H1 (cell line): ENCODE data around the gene PAQR5. TPM values are rescaled to one million over a fixed set of nuclear protein-coding genes. Genes with fewer than 3 reads are reported as not detected.

Experiments used
- CTCF ChIA-PET: fragments of 300-600 bp; sonication (Branson Sonifier 250); formaldehyde crosslinking; loops from one replicate; lab custom pipeline; 2021; ENCODE audit not compliant: partially characterized antibody; lab: Charles Lee
- POLR2A ChIA-PET: fragments of 300-600 bp; sonication (Branson Sonifier 250); formaldehyde crosslinking; loops from one replicate; lab custom pipeline; 2021; ENCODE audit warnings: inconsistent platforms; ENCODE audit not compliant: partially characterized antibody; lab: Charles Lee
- DNase-seq, 2 experiments: peaks; one replicate each; pipeline versions ENCODE4 v3.0.0 to v3.0.0-alpha.2; 2010 to 2022; ENCODE audit warnings: low spot score in 2 of 2, low read depth in 1 of 2, mixed read lengths in 1 of 2
- FAIRE-seq: peaks from 2 replicates; lab custom pipeline; 2011; peaks lifted over from hg19 to GRCh38; lab: Jason Lieb, UNC
- H2AFZ ChIP-seq: 2 replicates; pipeline ENCODE4 v1.8.1; 2012; ENCODE audit warnings: low read length, inconsistent platforms
- H2AK5ac ChIP-seq: 2 replicates; pipeline ENCODE4 v1.6.1; 2013; ENCODE audit warnings: low read depth, low read length
- H2BK120ac ChIP-seq: replicated peaks from 2 replicates; pipeline ENCODE3; 2013; ENCODE audit warnings: low read depth, low read length, inconsistent platforms
- H2BK12ac ChIP-seq: 2 replicates; pipeline ENCODE4 v1.6.1; 2013; ENCODE audit warnings: low read depth, low read length
- H2BK15ac ChIP-seq: 2 replicates; pipeline ENCODE4 v1.6.1; 2013; ENCODE audit warnings: low read length
- H2BK20ac ChIP-seq: 2 replicates; pipeline ENCODE4 v1.6.1; 2013; ENCODE audit warnings: low read length
- H2BK5ac ChIP-seq: 2 replicates; pipeline ENCODE4 v1.6.1; 2013; ENCODE audit warnings: low read depth, low read length
- H3K14ac ChIP-seq: 2 replicates; pipeline ENCODE4 v1.6.1; 2013; ENCODE audit warnings: inconsistent platforms; ENCODE audit not compliant: insufficient read length
- H3K18ac ChIP-seq: 2 replicates; pipeline ENCODE4 v1.6.1; 2013; ENCODE audit warnings: low read length; ENCODE audit errors: extremely low read depth
- H3K23ac ChIP-seq: 2 replicates; pipeline ENCODE4 v1.6.1; 2013; ENCODE audit warnings: inconsistent platforms; ENCODE audit not compliant: insufficient read length
- H3K23me2 ChIP-seq: 2 replicates; pipeline ENCODE4 v1.6.1; 2013; ENCODE audit warnings: low read depth, low read length
- H3K27ac ChIP-seq: 2 replicates; pipeline ENCODE4 v1.6.1; 2011; ENCODE audit warnings: low read depth, low read length, inconsistent platforms
- H3K27me3 ChIP-seq, 4 experiments: replicated peaks in 1 of 4; 1 replicate in 1 of 4; 2 replicates in 3 of 4; pipeline versions ENCODE4 v1.6.1 to v1.8.1; 2011 to 2013; ENCODE audit warnings: low read length in 3 of 4, mild to moderate bottlenecking in 3 of 4, inconsistent platforms in 2 of 4, mixed read lengths in 2 of 4, moderate library complexity in 1 of 4; ENCODE audit not compliant: control insufficient read depth in 3 of 4, insufficient read depth in 3 of 4; ENCODE audit errors: extremely low read depth in 1 of 4
- H3K36me3 ChIP-seq, 4 experiments: 2 replicates each; pipeline versions ENCODE4 v1.6.1 to v1.8.1; 2011 to 2013; ENCODE audit warnings: mild to moderate bottlenecking in 4 of 4, low read length in 3 of 4, moderate library complexity in 2 of 4, control low read depth in 1 of 4, inconsistent platforms in 1 of 4; ENCODE audit not compliant: insufficient read depth in 4 of 4, control insufficient read depth in 2 of 4
- H3K4ac ChIP-seq: replicated peaks from 2 replicates; pipeline ENCODE3; 2013; ENCODE audit warnings: low read length, low read depth, mixed read lengths, inconsistent platforms; ENCODE audit not compliant: insufficient read length
- H3K4me1 ChIP-seq, 4 experiments: replicated peaks in 1 of 4; 1 replicate in 1 of 4; 2 replicates in 3 of 4; pipeline versions ENCODE4 v1.6.1 to v1.8.1; 2011 to 2013; ENCODE audit warnings: low read length in 3 of 4, inconsistent platforms in 2 of 4, mixed read lengths in 1 of 4; ENCODE audit not compliant: insufficient read depth in 4 of 4, control insufficient read depth in 3 of 4
- H3K4me2 ChIP-seq, 2 experiments: 2 replicates each; pipeline versions ENCODE4 v1.6.1 to v1.8.1; 2011 to 2013; ENCODE audit warnings: low read depth in 2 of 2, low read length in 2 of 2, control low read depth in 1 of 2, inconsistent platforms in 1 of 2, mild to moderate bottlenecking in 1 of 2; ENCODE audit not compliant: insufficient read depth in 1 of 2
- H3K4me3 ChIP-seq, 4 experiments: fragments of 200-600, 300-600 bp in 1 of 4; sonication (generic), shearing (Covaris generic), sonication (Bioruptor Twin) in 1 of 4; 2 replicates each; pipeline versions ENCODE4 v1.5.1 to v1.8.1; 2011 to 2016; ENCODE audit warnings: low read length in 4 of 4, low read depth in 3 of 4, control low read depth in 2 of 4, inconsistent platforms in 2 of 4, mild to moderate bottlenecking in 2 of 4, mixed read lengths in 1 of 4, moderate library complexity in 1 of 4; ENCODE audit not compliant: insufficient read depth in 2 of 4; ENCODE audit errors: extremely low read depth in 1 of 4
- H3K56ac ChIP-seq: replicated peaks from 2 replicates; pipeline ENCODE3; 2013; ENCODE audit warnings: low read depth, mild to moderate bottlenecking, mixed read lengths, low read length, inconsistent platforms; ENCODE audit not compliant: insufficient read length
- H3K79me1 ChIP-seq: 2 replicates; pipeline ENCODE4 v1.6.1; 2013; ENCODE audit warnings: low read depth, low read length, control low read depth
- H3K79me2 ChIP-seq, 2 experiments: 2 replicates each; pipeline versions ENCODE4 v1.6.1 to v1.8.1; 2012 to 2013; ENCODE audit warnings: low read length in 2 of 2, mild to moderate bottlenecking in 2 of 2, inconsistent platforms in 1 of 2; ENCODE audit not compliant: insufficient read depth in 2 of 2, control insufficient read depth in 1 of 2
- H3K9ac ChIP-seq, 4 experiments: replicated peaks in 1 of 4; 1 replicate in 1 of 4; 2 replicates in 3 of 4; pipeline versions ENCODE4 v1.6.1 to v1.8.1; 2011 to 2013; ENCODE audit warnings: low read depth in 3 of 4, low read length in 3 of 4, control low read depth in 2 of 4, mild to moderate bottlenecking in 2 of 4, moderate library complexity in 2 of 4, inconsistent platforms in 1 of 4; ENCODE audit errors: extremely low read depth in 1 of 4
- H3K9me3 ChIP-seq, 2 experiments: 2 replicates each; pipeline versions ENCODE4 v1.6.1 to v1.8.1; 2012 to 2013; ENCODE audit warnings: mild to moderate bottlenecking in 2 of 2, moderate library complexity in 2 of 2, control low read depth in 1 of 2, inconsistent platforms in 1 of 2, low read depth in 1 of 2, low read length in 1 of 2, mixed read lengths in 1 of 2; ENCODE audit not compliant: insufficient read depth in 2 of 2
- H4K20me1 ChIP-seq, 2 experiments: replicated peaks in 1 of 2; 2 replicates each; pipeline versions ENCODE3 to v1.8.1; 2011 to 2013; ENCODE audit warnings: inconsistent platforms in 2 of 2, low read length in 2 of 2, mild to moderate bottlenecking in 1 of 2; ENCODE audit not compliant: insufficient read depth in 2 of 2, control insufficient read depth in 1 of 2
- H4K5ac ChIP-seq: 2 replicates; pipeline ENCODE4 v1.6.1; 2013; ENCODE audit warnings: low read length, low read depth, mixed read lengths, inconsistent platforms; ENCODE audit not compliant: insufficient read length
- H4K8ac ChIP-seq: 2 replicates; pipeline ENCODE4 v1.8.0; 2013; ENCODE audit warnings: mild to moderate bottlenecking, moderate library complexity, low read length, inconsistent platforms; ENCODE audit not compliant: insufficient read depth; ENCODE audit errors: extremely low read depth
- H4K91ac ChIP-seq: replicated peaks from 2 replicates; pipeline ENCODE3; 2013; ENCODE audit warnings: low read length, mixed read lengths, inconsistent platforms; ENCODE audit not compliant: insufficient read length
- ATF2 ChIP-seq: IDR thresholded peaks from 2 replicates; pipeline ENCODE4 v1.6.1; 2012; ENCODE audit warnings: low read length, inconsistent platforms
- EP300 ChIP-seq, 2 experiments: IDR thresholded peaks; 1 replicate in 1 of 2; 2 replicates in 1 of 2; pipeline ENCODE4 v1.6.1; 2011 to 2012; ENCODE audit warnings: low read depth in 2 of 2, low read length in 2 of 2, mild to moderate bottlenecking in 2 of 2, borderline replicate concordance in 1 of 2, inconsistent platforms in 1 of 2, moderate library complexity in 1 of 2
- GABPA ChIP-seq: IDR thresholded peaks from 2 replicates; pipeline ENCODE4 v1.6.1; 2011; ENCODE audit warnings: mild to moderate bottlenecking, low read length, moderate library complexity, borderline replicate concordance; ENCODE audit not compliant: insufficient read depth
- JUN ChIP-seq: IDR thresholded peaks from 2 replicates; pipeline ENCODE4 v1.6.1; 2011; ENCODE audit warnings: low read depth, mild to moderate bottlenecking, improper control_type of control experiment, low read length
- POU5F1 ChIP-seq: IDR thresholded peaks from 2 replicates; pipeline ENCODE4 v1.6.1; 2011; ENCODE audit warnings: low read depth, mild to moderate bottlenecking, low read length, moderate library complexity
- RAD21 ChIP-seq, 2 experiments: IDR thresholded peaks in 1 of 2; conservative IDR thresholded peaks in 1 of 2; 2 replicates each; pipeline ENCODE4 v1.6.1; 2011; ENCODE audit warnings: low read depth in 2 of 2, low read length in 2 of 2, improper control_type of control experiment in 1 of 2, inconsistent platforms in 1 of 2, mild to moderate bottlenecking in 1 of 2, moderate library complexity in 1 of 2
- WGBS, 2 experiments: shearing (Covaris generic) in 1 of 2; methylation state at CpG; one replicate each; pipeline versions ENCODE4 v1.1.6 to v1.1.7; 2013 to 2015; ENCODE audit warnings: low lambda C conversion rate in 2 of 2, mixed read lengths in 2 of 2, inconsistent platforms in 1 of 2, low coverage in 1 of 2, missing lambda C conversion rate in 1 of 2; ENCODE audit not compliant: insufficient replicate concordance in 2 of 2, insufficient coverage in 1 of 2, insufficient read length in 1 of 2; ENCODE audit errors: extremely low coverage in 1 of 2, missing lambda C conversion rate in 1 of 2; 5-methylcytosine and 5-hydroxymethylcytosine counted together
- polyA plus RNA-seq, 7 experiments: library from polyadenylated mRNA; depleted of rRNA in 3 of 7; stranded (reverse) in 5 of 7; unstranded in 2 of 7; fragments of >200 nt in 5 of 7; fragments of 200-250 nt in 2 of 7; gene quantifications; 1 replicate in 5 of 7; 2 replicates in 1 of 7; 4 replicates in 1 of 7; pipeline versions ENCODE4 v1.2.1 to v1.2.3, GENCODE V29; 2011 to 2013; ENCODE audit warnings: missing spikeins in 2 of 7, mixed read lengths in 2 of 7
- total RNA-seq: library from RNA; stranded (reverse); fragmentation: NEBNext Ultra II Directional; extraction: Animal tissue kit (Norgen Biotek cat#: 25700); gene quantifications from 2 replicates; pipeline ENCODE4 v1.2.1, GENCODE V29; 2021

The PAQR5 gene
- total and polyA plus RNA-seq, 2 of the 8 experiments (the other 6 are each of a cell fraction or from before 2014, with no cell fraction given) = 8.7 to 18.1 TPM

- Histone ChIP-seq H3K56ac (no peak overlapping the region), H3K4me2 (no peak overlapping the region), H3K18ac (no peak overlapping the region), H3K23me2 (no peaks in the 10 kb centered on the region), H4K8ac (no peak overlapping the region), H2BK12ac (no peak overlapping the region), H3K27ac (no peak overlapping the region), H3K9ac (no peak overlapping the region), H2BK120ac (no peak overlapping the region), H3K4me3 (no peak overlapping the region), H3K4me1 (peaks cover 11 to 20% (median 14%) of the 10 kb centered on the region in 4 experiments), H4K20me1 (no peaks in the 10 kb centered on the region), H2AFZ (no peak overlapping the region), H3K36me3 (no peaks in the 10 kb centered on the region; a peak in 1 of 8 replicates), H3K23ac (no peak overlapping the region), H2BK15ac (no peak overlapping the region), H3K9me3 (peaks cover 3% of the 10 kb centered on the region in 2 experiments; a peak in 1 of 4 replicates), H4K5ac (no peak overlapping the region), H3K14ac (no peak overlapping the region), H3K79me1 (no peaks in the 10 kb centered on the region), H2AK5ac (no peak overlapping the region), H2BK5ac (no peak overlapping the region), H3K27me3 (no peaks in the 10 kb centered on the region), H4K91ac (no peak overlapping the region), H2BK20ac (no peak overlapping the region), H3K79me2 (no peaks in the 10 kb centered on the region), H3K4ac (no peak overlapping the region)
- 100% methylated on average over 3 of the region's 3 CpGs; no CpG with 5 or more reads in 1 of the 2 experiments for WGBS, 2 experiments
- ChIA-PET CTCF (no interaction called here), POLR2A (interaction anchor here (0.6 kb wide), 1 partner anchor 29 kb away, joined by 3 read pairs; no protein-coding TSS in a partner anchor)
- DNase-seq (no peak), FAIRE-seq (no peak)
- TF ChIP-seq RAD21 (IDR thresholded peaks at IDR 0.05 in 1 of 2, conservative IDR thresholded peaks at IDR 0.05 in 1 of 2; ENCODE audit: low read depth in 2 of 2, low read length in 2 of 2) (no peak), POU5F1 (no peak), EP300 (IDR thresholded peaks at IDR 0.05; ENCODE audit: borderline replicate concordance in 1 of 2, low read depth in 2 of 2, low read length in 2 of 2) (no peak), GABPA (no peak), ATF2 (no peak), JUN (no peak)
Measured at GRCh38 chr15:69341356-69341755, 42.6 kb downstream of the PAQR5 start.
